ENCODE measurements around the gene RPL29. TPM values are rescaled to one million over a fixed set of nuclear protein-coding genes. Genes with fewer than 3 reads are reported as not detected.

RPL29 gene
- polyA plus RNA-seq, 3 donors: 1,559 to 1,800 (median 1,682) TPM

- DNase-seq (ENCODE audit: extremely low read depth in 1 of 11, low read depth in 9 of 11, low spot score in 4 of 11): no peak
Observed at GRCh38 chr3:52032702-52033408, 37.2 kb upstream of the RPL29 start.

GRCh38 chr3:52031896-52032295 is 36.2 kb upstream of the RPL29 start:
- DNase-seq (ENCODE audit: extremely low read depth in 1 of 11, low read depth in 9 of 11, low spot score in 4 of 11): no peak

GRCh38 chr3:52030714-52031310 is 35.1 kb upstream of the RPL29 start:
- DNase-seq (ENCODE audit: extremely low read depth in 1 of 11, low read depth in 9 of 11, low spot score in 4 of 11): no peak

- DNase-seq (ENCODE audit: extremely low read depth in 1 of 11, low read depth in 9 of 11, low spot score in 4 of 11): no peak
Observed at GRCh38 chr3:52029535-52029934, 33.8 kb upstream of the RPL29 start.

- no peak for DNase-seq (ENCODE audit: extremely low read depth in 1 of 11, low read depth in 9 of 11, low spot score in 4 of 11)
Observed at GRCh38 chr3:52029053-52029452, 33.4 kb upstream of the RPL29 start.

GRCh38 chr3:52028572-52028971 is 32.9 kb upstream of the RPL29 start:
- DNase-seq (ENCODE audit: extremely low read depth in 1 of 11, low read depth in 9 of 11, low spot score in 4 of 11): no peak

- DNase-seq (ENCODE audit: extremely low read depth in 1 of 11, low read depth in 9 of 11, low spot score in 4 of 11): no peak
Observed at GRCh38 chr3:52026041-52026440, 30.3 kb upstream of the RPL29 start.

GRCh38 chr3:52025453-52025852 is 29.8 kb upstream of the RPL29 start:
- no peak for DNase-seq (ENCODE audit: extremely low read depth in 1 of 11, low read depth in 9 of 11, low spot score in 4 of 11)

- no peak for DNase-seq (ENCODE audit: extremely low read depth in 1 of 11, low read depth in 9 of 11, low spot score in 4 of 11)
Observed at GRCh38 chr3:52024765-52025452, 29.2 kb upstream of the RPL29 start.

GRCh38 chr3:52023860-52024764 is 28.4 kb upstream of the RPL29 start:
- no peak for DNase-seq (ENCODE audit: extremely low read depth in 1 of 11, low read depth in 9 of 11, low spot score in 4 of 11)

GRCh38 chr3:52023101-52023770 is 27.5 kb upstream of the RPL29 start:
- DNase-seq (ENCODE audit: extremely low read depth in 1 of 11, low read depth in 9 of 11, low spot score in 4 of 11): no peak

- DNase-seq (ENCODE audit: extremely low read depth in 1 of 11, low read depth in 9 of 11, low spot score in 4 of 11): no peak
Observed at GRCh38 chr3:52022323-52023100, 26.8 kb upstream of the RPL29 start.

- DNase-seq (ENCODE audit: extremely low read depth in 1 of 11, low read depth in 9 of 11, low spot score in 4 of 11): no peak
Observed at GRCh38 chr3:52021489-52022268, 26.0 kb upstream of the RPL29 start.

GRCh38 chr3:52020796-52021195 is 25.1 kb upstream of the RPL29 start:
- no peak for DNase-seq (ENCODE audit: extremely low read depth in 1 of 11, low read depth in 9 of 11, low spot score in 4 of 11)

- DNase-seq (ENCODE audit: extremely low read depth in 1 of 11, low read depth in 9 of 11, low spot score in 4 of 11): no peak
Observed at GRCh38 chr3:52019352-52020080, 23.8 kb upstream of the RPL29 start.

GRCh38 chr3:52018319-52019000 is 22.8 kb upstream of the RPL29 start:
- no peak for DNase-seq (ENCODE audit: extremely low read depth in 1 of 11, low read depth in 9 of 11, low spot score in 4 of 11)

Data from renal cortex interstitium (tissue), 11 donors.